GM12878 (cell line): ENCODE measurements around the gene SPATA3. TPM values are rescaled to one million over a fixed set of nuclear protein-coding genes. Genes with fewer than 3 reads are reported as not detected.

Experiments used
- ATAC-seq: fragments of 200-7000 bp; cut with Tn5 transposase; 3 replicates; pipeline ENCODE4 v1.9.1; 2020; ENCODE audit warnings: mild to moderate bottlenecking, moderate library complexity
- BruUV-seq: library from RNA; stranded (reverse); fragments of 400-500 nt; replicated peaks from 2 replicates; lab custom pipeline; 2021; lab: Mats Ljungman, UMichigan
- CTCF ChIA-PET: fragments of 300-600 bp; sonication (Branson Sonifier 250); formaldehyde crosslinking; extraction: SDS; loops from one replicate; lab custom pipeline; 2021; ENCODE audit warnings: inconsistent platforms; lab: Yijun Ruan, JAX
- POLR2A ChIA-PET: fragments of 350-600 bp; formaldehyde crosslinking; extraction: SDS; loops from one replicate; lab custom pipeline; 2021; ENCODE audit warnings: inconsistent platforms; lab: Charles Lee
- RAD21 ChIA-PET: fragments of 300-600 bp; sonication (Branson Sonifier 250); formaldehyde crosslinking; loops from one replicate; lab custom pipeline; 2023; ENCODE audit warnings: antibody characterized with exemption; ENCODE audit not compliant: unreplicated experiment; lab: Charles Lee
- SMC1A ChIA-PET: fragments of 300-600 bp; sonication (Branson Sonifier 250); formaldehyde crosslinking; loops from one replicate; lab custom pipeline; 2023; ENCODE audit not compliant: unreplicated experiment, uncharacterized antibody; lab: Charles Lee
- DNase-seq: peaks from one replicate; pipeline ENCODE4 v3.0.0-alpha.2; 2011; ENCODE audit warnings: low read depth, low spot score
- FAIRE-seq: peaks from 3 replicates; lab custom pipeline; 2011; peaks lifted over from hg19 to GRCh38; lab: Jason Lieb, UNC
- H2AFZ ChIP-seq: 2 replicates; pipeline ENCODE4 v1.6.0; 2011; ENCODE audit warnings: low read depth, low read length, control low read depth; ENCODE audit not compliant: control insufficient read depth
- H3K27ac ChIP-seq: 2 replicates; pipeline ENCODE4 v1.5.1; 2011; ENCODE audit warnings: control low read depth; ENCODE audit not compliant: control insufficient read depth, insufficient read depth
- H3K27me3 ChIP-seq, 2 experiments: replicated peaks in 1 of 2; 2 replicates each; pipeline versions ENCODE4 v1.6.0 to v1.6.1; 2011; ENCODE audit warnings: low read length in 1 of 2; ENCODE audit not compliant: control insufficient read depth in 2 of 2, insufficient read depth in 2 of 2
- H3K36me3 ChIP-seq, 2 experiments: 2 replicates each; pipeline ENCODE4 v1.5.1; 2011; ENCODE audit warnings: low read length in 1 of 2; ENCODE audit not compliant: control insufficient read depth in 2 of 2, insufficient read depth in 2 of 2
- H3K4me1 ChIP-seq: 2 replicates; pipeline ENCODE4 v1.6.1; 2011; ENCODE audit warnings: mild to moderate bottlenecking, low read length, moderate library complexity, mixed read lengths; ENCODE audit not compliant: control insufficient read depth, insufficient read depth
- H3K4me2 ChIP-seq: 2 replicates; pipeline ENCODE4 v1.6.0; 2011; ENCODE audit warnings: control low read depth; ENCODE audit not compliant: control insufficient read depth, insufficient read depth
- H3K4me3 ChIP-seq: fragments of 200-600 bp; sonication (generic); 2 replicates; pipeline ENCODE4 v1.5.1; 2016
- H3K79me2 ChIP-seq: 2 replicates; pipeline ENCODE4 v1.6.0; 2011; ENCODE audit warnings: low read length; ENCODE audit not compliant: control insufficient read depth, insufficient read depth
- H3K9ac ChIP-seq: 2 replicates; pipeline ENCODE4 v1.8.0; 2011; ENCODE audit warnings: low read length, control low read depth, mixed read lengths; ENCODE audit not compliant: control insufficient read depth, insufficient read depth
- H3K9me3 ChIP-seq: replicated peaks from 3 replicates; pipeline ENCODE4 v1.5.1; 2011; ENCODE audit warnings: mild to moderate bottlenecking, low read length; ENCODE audit not compliant: control insufficient read depth, insufficient read depth
- H4K20me1 ChIP-seq: 2 replicates; pipeline ENCODE4 v1.6.0; 2011; ENCODE audit not compliant: control insufficient read depth, insufficient read depth
- POU2F2 ChIP-seq: IDR thresholded peaks from 3 replicates; pipeline ENCODE4 v1.6.1; 2011; ENCODE audit warnings: low read depth, mild to moderate bottlenecking, low read length, borderline replicate concordance
- SMAD5 ChIP-seq: IDR thresholded peaks from 2 replicates; pipeline ENCODE4 v1.6.1; 2016; ENCODE audit warnings: antibody characterized with exemption, low read depth
- WGBS: methylation state at CpG from one replicate; pipeline ENCODE4 v1.1.6; 2016; ENCODE audit warnings: low lambda C conversion rate; ENCODE audit not compliant: insufficient replicate concordance, insufficient coverage; ENCODE audit errors: missing lambda C conversion rate; 5-methylcytosine and 5-hydroxymethylcytosine counted together
- in situ Hi-C: fragments of 300-500 bp; cut with MboI; formaldehyde crosslinking; loops from 9 replicates; pipeline ENCODE4 v1.14.3; 2018; ENCODE audit warnings: mixed read lengths
- intact Hi-C: fragments of 100-400 bp; cut with micrococcal nuclease; formaldehyde crosslinking; loops from one replicate; pipeline ENCODE4 v1.14.2; 2022; ENCODE audit not compliant: unreplicated experiment
- polyA plus RNA-seq, 11 experiments: library from polyadenylated mRNA; depleted of rRNA in 4 of 11; unstranded in 6 of 11; stranded (reverse) in 5 of 11; fragments of >200 nt; fragmentation: Nextera tagmentation in 4 of 11; fragmentation: Illumina TruSeq in 1 of 11; extraction: Ambion mirVana in 4 of 11; extraction: Trizol in 1 of 11; gene quantifications; 1 replicate in 1 of 11; 2 replicates in 10 of 11; pipeline versions ENCODE4 v1.2.1 to v1.2.3, GENCODE V29; 2011 to 2016; ENCODE audit warnings: inconsistent platforms in 2 of 11, missing spikeins in 2 of 11, low read depth in 1 of 11
- total RNA-seq, 4 experiments: library from RNA; depleted of rRNA in 3 of 4; stranded (reverse); fragments of >200 nt in 3 of 4; fragmentation: Illumina TruSeq in 1 of 4; extraction: Trizol in 1 of 4; gene quantifications; 2 replicates each; pipeline versions ENCODE4 v1.2.1 to v1.2.3, GENCODE V29; 2013 to 2021
- TF ChIP-seq, protein P1 (sequence below): fragments of 450-650 bp; IDR thresholded peaks from 2 replicates; pipeline ENCODE4 v1.6.1; 2017; ENCODE audit warnings: mild to moderate bottlenecking, moderate library complexity
- TF ChIP-seq, protein P2 (sequence below): IDR thresholded peaks from 2 replicates; pipeline ENCODE4 v1.6.1; 2012; ENCODE audit warnings: low read depth, low read length, improper control_type of control experiment

Gene SPATA3
- total and polyA plus RNA-seq, 10 of the 15 experiments (the other 5 are each of a cell fraction or from before 2014, with no cell fraction given) = not detected

DNA sequence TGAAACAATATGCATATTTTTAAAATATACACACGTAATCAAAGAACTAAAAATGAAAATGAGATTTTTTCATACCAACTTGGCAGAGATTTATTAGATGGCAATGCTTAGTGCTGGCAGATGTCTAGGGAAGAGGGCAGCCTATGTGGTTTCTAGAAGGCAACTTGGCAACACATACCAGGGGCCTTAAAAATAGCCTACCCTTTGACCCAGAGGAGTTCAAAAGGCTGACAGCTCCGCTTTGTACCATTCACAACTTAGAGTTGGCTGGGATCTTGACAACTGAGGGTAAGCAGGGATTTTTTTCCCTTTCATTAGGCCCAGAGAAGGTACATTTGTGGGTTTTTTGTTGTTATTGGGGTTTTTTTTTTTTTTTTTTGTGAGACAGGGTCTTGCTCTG is 44.5 kb upstream of the SPATA3 start:
- POLR2A ChIA-PET = interaction anchor here (0.6 to 17.2 kb wide), 7 partner anchors 10 to 334 kb away, joined by 3 to 192 read pairs (median 5); partner anchors contain the start of gene GPR55
- peaks cover 77% of the 10 kb centered on the region for H3K79me2 ChIP-seq
- H3K4me1 ChIP-seq = peaks cover 92% of the 10 kb centered on the region
- no peaks in the 10 kb centered on the region for H4K20me1 ChIP-seq
- H3K36me3 ChIP-seq = peaks cover 0 to 7% of the 10 kb centered on the region in 2 experiments; a peak in 3 of 4 replicates
- TF ChIP-seq, protein P1, sequence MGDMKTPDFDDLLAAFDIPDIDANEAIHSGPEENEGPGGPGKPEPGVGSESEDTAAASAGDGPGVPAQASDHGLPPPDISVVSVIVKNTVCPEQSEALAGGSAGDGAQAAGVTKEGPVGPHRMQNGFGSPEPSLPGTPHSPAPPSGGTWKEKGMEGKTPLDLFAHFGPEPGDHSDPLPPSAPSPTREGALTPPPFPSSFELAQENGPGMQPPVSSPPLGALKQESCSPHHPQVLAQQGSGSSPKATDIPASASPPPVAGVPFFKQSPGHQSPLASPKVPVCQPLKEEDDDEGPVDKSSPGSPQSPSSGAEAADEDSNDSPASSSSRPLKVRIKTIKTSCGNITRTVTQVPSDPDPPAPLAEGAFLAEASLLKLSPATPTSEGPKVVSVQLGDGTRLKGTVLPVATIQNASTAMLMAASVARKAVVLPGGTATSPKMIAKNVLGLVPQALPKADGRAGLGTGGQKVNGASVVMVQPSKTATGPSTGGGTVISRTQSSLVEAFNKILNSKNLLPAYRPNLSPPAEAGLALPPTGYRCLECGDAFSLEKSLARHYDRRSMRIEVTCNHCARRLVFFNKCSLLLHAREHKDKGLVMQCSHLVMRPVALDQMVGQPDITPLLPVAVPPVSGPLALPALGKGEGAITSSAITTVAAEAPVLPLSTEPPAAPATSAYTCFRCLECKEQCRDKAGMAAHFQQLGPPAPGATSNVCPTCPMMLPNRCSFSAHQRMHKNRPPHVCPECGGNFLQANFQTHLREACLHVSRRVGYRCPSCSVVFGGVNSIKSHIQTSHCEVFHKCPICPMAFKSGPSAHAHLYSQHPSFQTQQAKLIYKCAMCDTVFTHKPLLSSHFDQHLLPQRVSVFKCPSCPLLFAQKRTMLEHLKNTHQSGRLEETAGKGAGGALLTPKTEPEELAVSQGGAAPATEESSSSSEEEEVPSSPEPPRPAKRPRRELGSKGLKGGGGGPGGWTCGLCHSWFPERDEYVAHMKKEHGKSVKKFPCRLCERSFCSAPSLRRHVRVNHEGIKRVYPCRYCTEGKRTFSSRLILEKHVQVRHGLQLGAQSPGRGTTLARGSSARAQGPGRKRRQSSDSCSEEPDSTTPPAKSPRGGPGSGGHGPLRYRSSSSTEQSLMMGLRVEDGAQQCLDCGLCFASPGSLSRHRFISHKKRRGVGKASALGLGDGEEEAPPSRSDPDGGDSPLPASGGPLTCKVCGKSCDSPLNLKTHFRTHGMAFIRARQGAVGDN = peak; percentile 75
- TF ChIP-seq SMAD5 = no peak
- TF ChIP-seq, protein P2, sequence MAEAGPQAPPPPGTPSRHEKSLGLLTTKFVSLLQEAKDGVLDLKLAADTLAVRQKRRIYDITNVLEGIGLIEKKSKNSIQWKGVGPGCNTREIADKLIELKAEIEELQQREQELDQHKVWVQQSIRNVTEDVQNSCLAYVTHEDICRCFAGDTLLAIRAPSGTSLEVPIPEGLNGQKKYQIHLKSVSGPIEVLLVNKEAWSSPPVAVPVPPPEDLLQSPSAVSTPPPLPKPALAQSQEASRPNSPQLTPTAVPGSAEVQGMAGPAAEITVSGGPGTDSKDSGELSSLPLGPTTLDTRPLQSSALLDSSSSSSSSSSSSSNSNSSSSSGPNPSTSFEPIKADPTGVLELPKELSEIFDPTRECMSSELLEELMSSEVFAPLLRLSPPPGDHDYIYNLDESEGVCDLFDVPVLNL = no peak
- peak; percentile 9; the same call in 1 of the 3 replicates for TF ChIP-seq POU2F2
- RAD21 ChIA-PET = interaction anchor here (1.1 to 22.2 kb wide), 7 partner anchors 19 to 49 kb away, joined by 3 to 400 read pairs (median 5); no protein-coding TSS in a partner anchor
- CTCF ChIA-PET = interaction anchor here (0.6 to 28.4 kb wide), 7 partner anchors 7 to 50 kb away, joined by 3 to 372 read pairs (median 4); partner anchors contain the start of gene GPR55
- no peak for FAIRE-seq
- no peak for DNase-seq
- SMC1A ChIA-PET = interaction anchor here (19.5 to 21.6 kb wide), 3 partner anchors 19 to 33 kb away, joined by 248 to 411 read pairs (median 266); partner anchors contain the start of gene GPR55
- peak overlapping the region; percentile 88; the same call in 1 of the 2 replicates for H3K4me2 ChIP-seq
- no peak overlapping the region for H2AFZ ChIP-seq
- no peaks in the 10 kb centered on the region; the same call in 2 of the 3 replicates for H3K9me3 ChIP-seq
- in situ Hi-C loops = loop anchor here (10.0 kb wide), 1 partner anchor 287 kb away; no protein-coding TSS in a partner anchor
- peak overlapping the region; percentile 89 for H3K9ac ChIP-seq
- ATAC-seq = no peak
- intact Hi-C loops = loop anchor here (10.0 kb wide), 1 partner anchor 367 kb away; no protein-coding TSS in a partner anchor
- WGBS = 3% methylated on average over 2 of the region's 2 CpGs
- no TSS peak for BruUV-seq
- peak overlapping the region; percentile 99 for H3K27ac ChIP-seq
- H3K27me3 ChIP-seq = no peaks in the 10 kb centered on the region
- H3K4me3 ChIP-seq = no peak overlapping the region
